ENCODE measurements around the gene AKAP8. TPM values are rescaled to one million over a fixed set of nuclear protein-coding genes. Genes with fewer than 3 reads are reported as not detected.

Gene AKAP8
- total and polyA plus RNA-seq, 2 of the 4 experiments (the other 2 are of a cell fraction), result 12.2 to 13.4 TPM

- H4K20me1 ChIP-seq (ENCODE audit: insufficient read depth, low read length), result peaks cover 98% of the 10 kb centered on the region
- no peak overlapping the region for H4K8ac ChIP-seq (ENCODE audit: low read depth in 2 of 2, low read length in 2 of 2)
- DNase-seq (no peak), ATAC-seq (ENCODE audit: low read depth) (no peak)
- H3K4me2 ChIP-seq (ENCODE audit: low read depth, low read length), result no peak overlapping the region
- no peak overlapping the region for H3K56ac ChIP-seq (ENCODE audit: extremely low read depth, insufficient read depth, low read length)
- H3K14ac ChIP-seq (replicated peaks; ENCODE audit: low read depth, low read length), result no peak overlapping the region
- no peaks in the 10 kb centered on the region for H3K27me3 ChIP-seq (ENCODE audit: control insufficient read depth, insufficient read depth, low read length)
- ChIA-PET POLR2A (ENCODE audit: unreplicated experiment) (no interaction called here), CTCF (interaction anchor here (1.5 kb wide), 1 partner anchor 11 kb away, joined by 4 read pairs; no protein-coding TSS in a partner anchor)
- dilution Hi-C loops (cut with HindIII; ENCODE audit: low sequenced_read_pairs, unreplicated experiment) (no loop called here), in situ Hi-C loops (cut with MboI; ENCODE audit: low sequenced_read_pairs) (no loop called here), intact Hi-C loops (cut with micrococcal nuclease) (no loop called here)
- peaks cover 32% of the 10 kb centered on the region for H3K9me1 ChIP-seq (ENCODE audit: insufficient read depth, low read length)
- H3K36me3 ChIP-seq (ENCODE audit: control insufficient read depth, insufficient read depth, low read length), result no peaks in the 10 kb centered on the region
- no peak overlapping the region for H2AFZ ChIP-seq (replicated peaks; ENCODE audit: low read length, poor library complexity)
- H3K4me1 ChIP-seq (ENCODE audit: control insufficient read depth, insufficient read depth, low read length), result peaks cover 17% of the 10 kb centered on the region
- TF ChIP-seq SMC3 (IDR thresholded peaks at IDR 0.05; ENCODE audit: low read depth, low read length) (no peak), MAFK (IDR thresholded peaks at IDR 0.05; ENCODE audit: low read depth, low read length) (0 out of 2 replicates have a peak, but pooled peaks have one; percentile 11)
- H3K18ac ChIP-seq (ENCODE audit: low read depth, low read length), result no peak overlapping the region
- H3K9me3 ChIP-seq (ENCODE audit: control insufficient read depth, insufficient read depth, low read length), result no peaks in the 10 kb centered on the region; the same call in 1 of the 2 replicates
- no peak overlapping the region for H3K23ac ChIP-seq (ENCODE audit: low read depth, low read length)
- no peak overlapping the region for H3K27ac ChIP-seq (ENCODE audit: insufficient read depth, low read length)
- H2AK5ac ChIP-seq (ENCODE audit: low read depth, low read length), result no peak overlapping the region
- H2BK15ac ChIP-seq (ENCODE audit: low read depth, low read length), result no peak overlapping the region
- H3K9ac ChIP-seq (ENCODE audit: low read depth, low read length), result no peak overlapping the region
- H3K79me1 ChIP-seq (ENCODE audit: low read depth in 1 of 2, low read length in 2 of 2), result peaks cover 6 to 69% of the 10 kb centered on the region in 2 experiments; a peak in 2 of 4 replicates
- no peak overlapping the region for H2BK5ac ChIP-seq (ENCODE audit: low read depth, low read length, poor library complexity, severe bottlenecking)
- no peak overlapping the region for H4K5ac ChIP-seq (ENCODE audit: low read depth, low read length)
- H2BK120ac ChIP-seq (ENCODE audit: low read depth, low read length), result no peak overlapping the region
- H2BK20ac ChIP-seq (ENCODE audit: low read depth, low read length), result no peak overlapping the region
- no TSS peak for BruUV-seq (replicated peaks)
- 100% methylated on average over 1 of the region's 3 CpGs; no CpG with 5 or more reads in 1 of the 2 experiments for WGBS, 2 experiments (ENCODE audit: extremely low coverage in 2 of 2, insufficient read length in 1 of 2)
- no peak overlapping the region for H2AK9ac ChIP-seq (replicated peaks; ENCODE audit: low read depth, low read length, poor library complexity)
- no peak overlapping the region for H4K91ac ChIP-seq (ENCODE audit: insufficient read depth, low read depth, low read length)
- no peak overlapping the region for H3K4ac ChIP-seq (ENCODE audit: low read depth, low read length)
- no peak overlapping the region for H3K4me3 ChIP-seq (ENCODE audit: insufficient read depth, low read depth, low read length)
Observed at GRCh38 chr19:15305582-15306334, 73.8 kb downstream of the AKAP8 start.

Data from IMR-90 (cell line).